NCI-H2196 treated with DMSO at 0.1 percent for 48 hours (cell line): ENCODE data around the gene MT1A.

Experiments
- DNase-seq: peaks from one replicate; lab custom pipeline; 2025; ENCODE audit not compliant: unreplicated experiment; lab: John Stamatoyannopoulos, UW

The MT1A gene

DNA sequence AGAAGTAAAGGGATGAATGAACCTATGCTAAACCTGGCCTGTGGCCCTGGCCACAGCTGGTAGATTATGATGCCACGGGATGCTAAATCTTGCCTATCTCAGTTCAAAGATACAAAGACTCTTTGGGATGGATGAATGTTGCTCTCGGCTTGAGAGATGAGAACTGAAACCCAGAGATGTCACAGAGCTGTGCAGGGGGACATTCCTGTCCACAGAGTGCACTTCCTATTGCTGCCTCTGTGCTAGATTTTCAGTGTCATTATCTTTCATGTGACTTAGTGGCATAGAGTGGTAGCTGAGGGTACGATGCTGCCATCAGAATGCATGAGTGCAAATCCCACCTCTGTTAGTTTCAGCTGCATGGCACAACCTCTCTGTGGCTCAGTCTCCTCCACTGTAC is 8.3 kb upstream of the MT1A start:
- DNase-seq: no peak

DNA sequence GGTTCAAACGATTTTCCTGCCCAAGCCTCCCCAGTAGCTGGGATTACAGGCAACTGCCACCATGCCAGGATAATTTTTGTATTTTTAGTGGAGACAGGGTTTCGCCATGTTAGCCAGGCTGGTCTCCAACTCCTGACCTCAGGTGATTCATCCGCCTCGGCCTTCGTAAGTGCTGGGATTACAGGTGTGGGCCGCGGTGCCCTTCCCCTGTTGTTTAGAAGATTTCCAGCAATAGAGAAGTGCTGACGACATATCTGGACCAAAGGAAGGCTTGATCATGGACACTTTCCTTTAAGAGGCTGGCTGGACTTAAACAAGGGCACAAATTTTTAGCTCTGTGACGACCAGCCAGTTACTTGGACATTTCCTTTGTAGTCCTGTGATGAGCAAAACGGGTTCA is 7.3 kb upstream of the MT1A start:
- no peak for DNase-seq

GRCh38 chr16:56631832-56632155 is 6.7 kb upstream of the MT1A start:
- no peak for DNase-seq

DNA sequence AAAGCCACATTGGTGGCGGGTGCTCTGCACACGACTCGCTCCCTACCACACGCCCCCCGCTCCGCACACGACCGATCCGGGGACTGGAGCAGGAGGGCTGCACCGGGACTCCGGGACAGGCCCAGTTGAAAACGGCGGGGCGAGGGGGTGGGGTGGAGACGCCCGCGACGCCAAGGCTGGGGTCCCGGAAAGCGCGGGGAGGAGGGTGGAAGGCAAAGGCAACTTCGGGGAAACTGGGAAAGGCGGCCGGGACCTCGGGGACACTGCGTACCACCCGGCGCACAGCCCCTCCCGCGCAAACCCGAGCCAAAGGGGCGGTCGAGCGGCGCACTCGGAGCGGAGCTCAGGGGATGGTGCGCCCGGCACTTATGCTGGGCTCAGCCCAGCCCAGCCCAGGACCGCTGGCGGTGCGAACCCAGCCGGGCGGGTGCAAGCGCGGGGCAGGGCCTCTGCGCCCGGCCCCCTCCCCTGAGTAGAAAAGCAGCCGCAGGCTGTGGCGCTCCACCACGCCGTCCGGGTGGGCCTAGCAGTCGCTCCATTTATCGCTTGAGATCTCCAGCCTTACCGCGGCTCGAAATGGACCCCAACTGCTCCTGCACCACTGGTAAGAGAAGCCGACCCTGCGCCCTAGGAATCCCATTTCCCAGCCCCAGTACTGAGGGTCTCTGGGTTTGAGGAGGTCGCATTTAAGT is 6.2 kb upstream of the MT1A start, which contains the start of gene MT1M:
Gene MT1M, plus strand, starts transcription at position 504 of the 692 bp plus-strand sequence. Its CDS starts 73 bp downstream, at position 577.
- DNase-seq: no peak

DNA sequence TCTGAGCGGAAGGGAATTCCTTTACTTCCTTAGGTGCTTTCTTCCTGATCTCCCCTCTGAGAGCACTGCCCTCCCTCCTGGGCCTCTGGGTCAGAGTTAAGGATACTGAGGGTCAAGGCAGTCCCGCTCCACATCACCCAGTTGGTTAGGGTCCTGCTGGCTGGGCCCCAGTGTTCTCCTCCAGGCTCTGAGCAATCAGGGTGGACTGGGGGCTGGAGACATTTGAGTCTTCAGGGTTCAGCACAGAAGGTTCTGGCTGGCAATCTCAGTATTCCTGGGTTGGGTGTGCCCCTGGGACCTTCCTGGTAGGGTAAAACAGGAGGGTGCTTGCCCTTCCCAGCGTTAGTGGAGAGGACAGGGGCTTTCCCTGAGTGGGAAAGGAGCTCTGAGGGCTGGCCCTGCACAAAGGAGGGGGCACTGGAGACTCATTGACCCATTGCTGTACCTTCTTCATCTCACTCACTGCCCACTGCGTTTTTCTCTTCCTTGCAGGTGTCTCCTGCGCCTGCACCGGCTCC is 5.6 kb upstream of the MT1A start:
- no peak for DNase-seq

GRCh38 chr16:56633535-56633934 is 4.9 kb upstream of the MT1A start:
- DNase-seq: no peak

GRCh38 chr16:56634715-56635440 is 3.6 kb upstream of the MT1A start:
- no peak for DNase-seq

- no peak for DNase-seq
These were observed 3.0 kb upstream of the MT1A start for GRCh38 chr16:56635441-56635967.

DNA sequence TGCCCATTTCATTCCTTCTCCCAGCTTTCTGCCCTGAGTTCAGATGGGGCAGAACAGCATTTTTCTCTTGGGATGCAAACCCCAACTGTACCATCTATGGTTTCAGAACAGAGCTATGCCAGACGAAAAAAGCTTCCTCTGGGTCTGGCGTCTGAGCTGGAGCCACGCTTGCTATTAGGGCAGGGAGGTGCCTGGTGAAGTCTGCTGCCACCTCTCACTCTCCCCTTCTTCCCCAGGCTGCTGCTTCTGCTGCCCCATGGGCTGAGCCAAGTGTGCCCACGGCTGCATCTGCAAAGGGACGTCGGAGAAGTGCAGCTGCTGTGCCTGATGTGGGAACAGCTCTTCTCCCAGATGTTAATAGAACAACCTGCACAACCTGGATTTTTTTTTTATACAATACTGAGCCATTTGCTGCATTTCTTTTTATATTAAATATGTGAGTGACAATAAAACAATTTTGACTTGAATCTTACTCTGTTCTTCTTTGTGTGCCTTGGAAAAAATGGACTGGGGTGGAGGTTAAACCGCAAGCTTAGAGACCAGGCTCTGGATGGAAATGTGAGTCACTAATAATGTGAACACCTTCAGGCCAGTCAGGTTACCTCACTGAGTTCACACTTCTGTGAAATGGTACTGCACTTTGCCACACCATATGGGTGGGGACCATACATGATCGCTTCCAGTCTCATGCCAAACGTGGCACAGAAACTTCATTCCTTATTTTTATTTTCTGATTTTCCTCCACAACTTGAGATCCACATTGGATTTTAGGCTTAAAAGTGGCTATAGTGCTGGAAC is 1.7 kb upstream of the MT1A start:
- DNase-seq: no peak

- DNase-seq: no peak
These were observed 579 bp downstream of the MT1A start for GRCh38 chr16:56639045-56639444.

DNA sequence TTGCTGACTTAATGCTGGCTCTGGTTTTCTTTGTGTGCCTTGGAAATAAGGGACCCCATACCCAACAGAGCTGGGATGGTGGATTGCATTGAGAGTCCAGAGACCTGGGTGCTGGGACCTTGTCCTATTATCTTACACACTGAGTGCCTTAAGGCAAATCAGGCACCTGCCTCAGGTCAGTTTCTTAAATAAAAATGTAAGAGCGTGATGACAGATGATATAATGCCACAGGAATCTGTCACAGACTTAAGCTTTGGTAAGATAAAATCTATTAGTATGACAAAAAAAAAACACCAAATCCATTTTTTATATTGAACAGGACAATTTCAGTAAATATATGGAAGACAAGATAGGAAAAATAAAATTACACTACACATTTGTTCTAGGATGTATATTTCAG is 1.6 kb downstream of the MT1A start:
- no peak for DNase-seq

- DNase-seq: no peak
These were observed 2.7 kb downstream of the MT1A start for GRCh38 chr16:56641166-56641565.

DNA sequence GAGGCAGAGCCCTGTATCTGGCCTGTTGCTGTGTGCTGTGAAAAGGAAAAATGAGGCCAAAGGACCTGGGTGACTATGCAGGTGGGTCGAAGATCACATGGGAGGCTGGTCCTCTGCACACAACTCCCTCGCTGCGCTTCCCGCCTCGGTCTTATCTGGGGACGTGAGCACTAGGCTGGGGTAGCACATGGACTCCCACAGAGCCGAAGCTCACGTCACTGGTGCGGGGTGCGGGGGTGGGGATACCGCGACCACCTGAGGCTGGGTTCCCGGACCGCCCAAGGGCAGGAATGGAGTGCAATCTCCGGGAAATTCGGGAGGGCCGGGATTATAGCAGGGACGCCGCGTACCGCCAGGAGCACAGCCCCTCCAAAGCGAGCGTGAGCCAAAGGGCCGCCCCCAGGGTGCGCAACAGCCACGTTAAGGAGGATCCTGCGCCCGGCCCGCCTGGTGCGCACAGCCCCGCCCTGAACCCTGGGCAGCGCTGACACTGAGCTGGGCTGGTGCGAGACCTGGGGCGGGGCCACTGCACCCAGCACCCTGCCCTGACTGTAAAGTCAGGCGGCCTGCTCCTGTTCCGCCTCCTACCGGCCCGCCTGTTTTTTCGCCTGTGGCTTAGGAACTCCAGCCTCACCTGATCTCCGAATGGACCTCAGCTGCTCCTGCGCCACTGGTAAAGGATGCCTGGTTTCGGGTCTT is 4.8 kb downstream of the MT1A start:
- no peak for DNase-seq

DNA sequence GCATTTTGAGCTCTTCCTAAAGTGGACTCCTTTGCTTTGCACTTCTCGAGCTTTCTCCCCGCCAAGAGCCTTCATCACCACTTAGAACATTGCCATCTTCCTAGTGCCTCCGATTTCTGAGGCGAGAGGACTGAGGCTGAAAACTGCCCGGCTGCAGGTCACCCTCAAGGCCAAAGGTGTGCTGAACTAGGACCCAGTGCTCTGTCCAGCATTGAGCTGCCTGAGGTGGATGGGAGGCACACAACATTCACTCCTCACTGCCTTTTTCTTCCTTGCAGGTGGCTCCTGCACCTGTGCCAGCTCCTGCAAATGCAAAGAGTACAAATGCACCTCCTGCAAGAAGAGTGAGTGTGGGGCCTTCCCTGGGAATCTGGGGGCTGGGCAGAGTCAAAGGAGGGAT is 5.4 kb downstream of the MT1A start:
- no peak for DNase-seq

- DNase-seq: no peak
These were observed 6.8 kb downstream of the MT1A start for GRCh38 chr16:56645311-56645710.

DNA sequence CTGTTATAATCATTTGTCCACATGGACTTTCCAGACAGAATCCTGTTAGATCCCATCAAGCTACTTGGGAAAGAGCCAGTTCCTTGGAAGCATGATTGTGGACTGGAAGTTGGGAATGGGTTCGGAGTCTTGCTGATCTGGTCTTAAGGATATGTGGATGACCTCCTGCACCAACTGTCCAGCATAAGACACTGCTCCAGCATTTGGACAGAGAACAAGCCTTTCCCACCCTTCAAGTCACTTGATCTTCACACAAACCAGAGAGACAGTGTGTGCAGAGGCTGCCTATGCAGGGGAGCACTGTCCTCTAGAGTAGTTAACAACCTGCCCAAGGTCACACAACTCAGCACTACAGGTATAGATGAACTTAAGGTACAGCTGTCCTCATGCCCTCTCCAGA is 7.4 kb downstream of the MT1A start:
- DNase-seq: no peak

DNA sequence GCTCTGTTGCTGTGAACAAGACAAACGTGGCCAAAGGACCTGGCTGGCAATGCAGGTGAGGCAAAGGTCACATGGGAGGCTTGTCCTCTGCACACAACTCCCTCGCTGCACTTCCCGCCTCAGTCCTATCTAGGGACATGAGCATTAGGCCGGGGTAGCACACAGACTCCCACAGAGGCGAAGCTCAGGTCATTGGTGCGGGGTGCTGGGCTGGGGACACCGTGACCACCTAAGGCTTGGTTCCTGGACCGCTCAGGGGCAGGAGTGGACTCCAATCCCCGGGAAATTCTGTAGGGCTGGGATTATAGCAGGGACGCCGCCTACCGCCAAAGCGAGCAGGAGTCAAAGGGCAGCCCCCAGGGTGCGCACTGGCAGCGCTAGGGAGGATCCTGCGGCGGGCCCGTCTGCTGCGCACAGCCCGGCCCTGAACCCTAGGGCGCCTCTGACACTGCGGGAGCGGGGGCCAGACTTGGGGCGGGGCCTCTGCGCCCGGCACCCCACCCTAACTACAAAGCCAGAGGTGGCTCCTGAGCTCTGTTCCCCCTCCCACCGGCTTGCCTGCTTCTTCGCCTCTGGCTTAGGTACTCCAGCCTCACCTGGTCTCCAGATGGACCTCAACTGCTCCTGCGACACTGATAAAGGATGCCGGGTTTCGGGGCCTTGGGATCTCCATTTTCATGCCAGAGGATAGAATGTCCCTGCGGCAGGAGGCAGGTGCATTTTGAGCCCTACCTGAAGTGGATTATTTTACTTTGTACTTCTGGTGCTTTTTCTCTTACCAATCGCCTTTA is 9.4 kb downstream of the MT1A start:
- DNase-seq: no peak

- DNase-seq: no peak
These were observed 10.8 kb downstream of the MT1A start for GRCh38 chr16:56649271-56649670.

GRCh38 chr16:56649820-56650219 is 11.4 kb downstream of the MT1A start:
- no peak for DNase-seq

- DNase-seq: no peak
These were observed 13.1 kb downstream of the MT1A start, which contains the start of gene MT1B for GRCh38 chr16:56651586-56651985. Gene MT1B (plus strand): TSS chr16:56651886. CDS start chr16:56651954, 68 bp downstream.
